ENCODE results near the gene GPC6. TPM values are rescaled to one million over a fixed set of nuclear protein-coding genes. Genes with fewer than 3 reads are reported as not detected.
A peak's percentile ranks its signal among the peaks of the same experiment; 100 is the strongest.

The GPC6 gene
- total RNA-seq, 1 donor from 2014 or later, result 63.0 TPM

DNA sequence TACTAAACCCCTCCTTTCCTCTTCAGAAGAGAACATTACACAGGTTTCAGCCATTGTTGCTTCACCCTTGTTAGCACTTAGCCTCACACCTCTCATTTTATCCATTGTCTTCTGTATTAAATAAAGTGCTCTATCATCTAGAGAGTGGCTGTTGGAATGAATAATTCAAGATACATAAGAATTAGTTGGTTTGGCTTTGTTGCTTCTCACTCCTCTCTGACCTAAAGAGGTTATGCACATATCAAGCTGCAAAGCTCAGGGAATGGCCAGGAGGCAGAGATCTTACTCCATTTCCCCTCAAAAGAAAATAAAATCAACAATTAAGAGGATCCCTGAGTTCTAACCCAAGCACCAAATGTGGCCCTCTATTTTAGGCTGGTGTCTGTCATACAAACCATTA, 1173.2 kb downstream of the GPC6 start:
- FAIRE-seq (no peak), DNase-seq (ENCODE audit: low read depth) (no peak)
- Histone ChIP-seq H3K4me2 (ENCODE audit: low read length) (no peak overlapping the region), H3K27me3 (ENCODE audit: insufficient read depth, low read length) (no peaks in the 10 kb centered on the region), H3K9ac (ENCODE audit: low read length) (no peak overlapping the region), H2AFZ (ENCODE audit: low read depth, low read length) (no peak overlapping the region), H3K36me3 (ENCODE audit: insufficient read depth, low read length) (no peaks in the 10 kb centered on the region), H3K4me1 (ENCODE audit: insufficient read depth, low read length) (no peaks in the 10 kb centered on the region), H3K79me2 (ENCODE audit: insufficient read depth, low read length) (no peaks in the 10 kb centered on the region), H3K9me3 (ENCODE audit: insufficient read depth, low read depth, low read length) (no peaks in the 10 kb centered on the region), H4K20me1 (ENCODE audit: insufficient read depth, low read length) (no peaks in the 10 kb centered on the region), H3K27ac (ENCODE audit: low read depth, low read length) (no peak overlapping the region), H3K4me3 (ENCODE audit: insufficient read depth, low read depth, low read length) (no peak overlapping the region)
- no peaks in the 10 kb centered on the region for H3K9me3 Mint-ChIP-seq (ENCODE audit: unreplicated experiment)
- TF ChIP-seq, protein P1, sequence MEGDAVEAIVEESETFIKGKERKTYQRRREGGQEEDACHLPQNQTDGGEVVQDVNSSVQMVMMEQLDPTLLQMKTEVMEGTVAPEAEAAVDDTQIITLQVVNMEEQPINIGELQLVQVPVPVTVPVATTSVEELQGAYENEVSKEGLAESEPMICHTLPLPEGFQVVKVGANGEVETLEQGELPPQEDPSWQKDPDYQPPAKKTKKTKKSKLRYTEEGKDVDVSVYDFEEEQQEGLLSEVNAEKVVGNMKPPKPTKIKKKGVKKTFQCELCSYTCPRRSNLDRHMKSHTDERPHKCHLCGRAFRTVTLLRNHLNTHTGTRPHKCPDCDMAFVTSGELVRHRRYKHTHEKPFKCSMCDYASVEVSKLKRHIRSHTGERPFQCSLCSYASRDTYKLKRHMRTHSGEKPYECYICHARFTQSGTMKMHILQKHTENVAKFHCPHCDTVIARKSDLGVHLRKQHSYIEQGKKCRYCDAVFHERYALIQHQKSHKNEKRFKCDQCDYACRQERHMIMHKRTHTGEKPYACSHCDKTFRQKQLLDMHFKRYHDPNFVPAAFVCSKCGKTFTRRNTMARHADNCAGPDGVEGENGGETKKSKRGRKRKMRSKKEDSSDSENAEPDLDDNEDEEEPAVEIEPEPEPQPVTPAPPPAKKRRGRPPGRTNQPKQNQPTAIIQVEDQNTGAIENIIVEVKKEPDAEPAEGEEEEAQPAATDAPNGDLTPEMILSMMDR (IDR thresholded peaks at IDR 0.05; ENCODE audit: insufficient read depth, low read depth, low read length), result no peak
- TF ChIP-seq EZH2 (IDR thresholded peaks at IDR 0.05; ENCODE audit: insufficient read depth, low read length), result no peak
- H3K27me3 Mint-ChIP-seq (ENCODE audit: low read depth, unreplicated experiment), result no peaks in the 10 kb centered on the region
- peaks cover 24% of the 10 kb centered on the region for H3K36me3 Mint-ChIP-seq (ENCODE audit: low read depth, unreplicated experiment)
- no peak overlapping the region for H3K27ac Mint-ChIP-seq (ENCODE audit: unreplicated experiment)
- no peaks in the 10 kb centered on the region for H3K4me1 Mint-ChIP-seq (ENCODE audit: low read depth, unreplicated experiment)
- no peak overlapping the region for H3K4me3 Mint-ChIP-seq (ENCODE audit: unreplicated experiment)

DNA sequence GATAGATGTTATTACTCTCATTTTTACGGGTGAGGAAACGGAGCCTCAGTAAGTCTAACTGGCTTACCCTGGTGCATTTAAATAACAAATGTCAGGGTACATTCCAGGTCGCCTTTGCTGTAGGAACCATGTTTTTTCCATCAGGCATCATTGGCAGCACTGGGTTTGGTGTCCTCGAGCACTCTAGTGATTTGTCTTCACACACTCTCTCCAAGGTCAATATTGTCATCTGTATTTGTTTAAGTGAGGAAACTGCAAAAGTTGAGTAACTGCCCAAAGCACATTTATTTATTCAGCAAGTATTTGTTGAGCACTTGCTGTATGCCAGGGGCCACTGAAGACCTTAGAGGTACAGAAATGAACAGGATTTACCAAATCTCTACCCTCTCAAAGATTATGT, 1174.3 kb downstream of the GPC6 start:
- Histone ChIP-seq H3K4me3 (ENCODE audit: insufficient read depth, low read depth, low read length) (no peak overlapping the region), H3K4me1 (ENCODE audit: insufficient read depth, low read length) (no peaks in the 10 kb centered on the region), H3K27me3 (ENCODE audit: insufficient read depth, low read length) (no peaks in the 10 kb centered on the region), H2AFZ (ENCODE audit: low read depth, low read length) (no peak overlapping the region), H4K20me1 (ENCODE audit: insufficient read depth, low read length) (no peaks in the 10 kb centered on the region), H3K4me2 (ENCODE audit: low read length) (no peak overlapping the region), H3K36me3 (ENCODE audit: insufficient read depth, low read length) (no peaks in the 10 kb centered on the region), H3K9ac (ENCODE audit: low read length) (no peak overlapping the region), H3K9me3 (ENCODE audit: insufficient read depth, low read depth, low read length) (no peaks in the 10 kb centered on the region), H3K79me2 (ENCODE audit: insufficient read depth, low read length) (no peaks in the 10 kb centered on the region), H3K27ac (ENCODE audit: low read depth, low read length) (no peak overlapping the region)
- Mint-ChIP-seq H3K36me3 (ENCODE audit: low read depth, unreplicated experiment) (peaks cover 24% of the 10 kb centered on the region), H3K9me3 (ENCODE audit: unreplicated experiment) (no peaks in the 10 kb centered on the region), H3K4me1 (ENCODE audit: low read depth, unreplicated experiment) (no peaks in the 10 kb centered on the region), H3K27me3 (ENCODE audit: low read depth, unreplicated experiment) (no peaks in the 10 kb centered on the region), H3K27ac (ENCODE audit: unreplicated experiment) (no peak overlapping the region), H3K4me3 (ENCODE audit: unreplicated experiment) (no peak overlapping the region)
- TF ChIP-seq EZH2 (IDR thresholded peaks at IDR 0.05; ENCODE audit: insufficient read depth, low read length), result no peak
- TF ChIP-seq, protein P1 (IDR thresholded peaks at IDR 0.05; ENCODE audit: insufficient read depth, low read depth, low read length), result no peak
- FAIRE-seq (no peak), DNase-seq (ENCODE audit: low read depth) (no peak)

DNA sequence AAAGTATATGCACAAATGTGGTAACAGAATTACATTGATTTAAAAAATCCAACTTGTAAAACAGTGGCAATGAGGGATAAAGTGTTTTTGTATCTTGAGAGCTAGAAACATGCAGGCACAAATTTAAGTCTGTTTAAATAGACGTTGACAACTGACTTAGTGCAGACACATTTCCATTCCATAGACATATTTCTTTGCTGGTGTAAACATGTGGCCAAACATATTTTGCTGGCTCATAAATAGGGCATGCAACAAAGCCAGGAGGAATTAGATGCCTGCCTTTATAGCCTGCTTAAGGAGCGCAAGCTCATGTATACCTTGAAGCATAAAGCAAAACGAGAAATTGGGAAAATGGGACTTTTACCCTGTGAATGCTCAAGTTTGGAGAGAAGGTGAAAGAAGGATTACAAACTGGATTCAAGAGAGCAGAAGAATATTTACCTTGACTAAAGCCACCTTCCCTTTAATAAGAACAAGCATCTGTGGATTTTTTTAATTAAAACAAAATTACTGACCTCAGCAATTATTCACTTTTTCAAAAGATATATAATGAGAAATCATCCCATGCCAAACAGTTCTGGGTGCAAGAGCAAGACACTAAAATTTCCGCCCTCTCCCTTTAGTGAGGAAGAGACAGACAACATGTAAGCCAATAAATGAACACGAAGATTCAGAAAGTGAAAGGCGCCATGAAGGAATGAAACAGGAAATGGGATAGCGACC, 1181.9 kb downstream of the GPC6 start:
- Histone ChIP-seq H3K79me2 (ENCODE audit: insufficient read depth, low read length) (no peaks in the 10 kb centered on the region), H3K9ac (ENCODE audit: low read length) (no peak overlapping the region), H3K4me3 (ENCODE audit: insufficient read depth, low read depth, low read length) (no peak overlapping the region), H3K27me3 (ENCODE audit: insufficient read depth, low read length) (no peaks in the 10 kb centered on the region), H3K4me2 (ENCODE audit: low read length) (no peak overlapping the region), H2AFZ (ENCODE audit: low read depth, low read length) (no peak overlapping the region), H4K20me1 (ENCODE audit: insufficient read depth, low read length) (no peaks in the 10 kb centered on the region), H3K4me1 (ENCODE audit: insufficient read depth, low read length) (no peaks in the 10 kb centered on the region), H3K9me3 (ENCODE audit: insufficient read depth, low read depth, low read length) (no peaks in the 10 kb centered on the region), H3K27ac (ENCODE audit: low read depth, low read length) (no peak overlapping the region), H3K36me3 (ENCODE audit: insufficient read depth, low read length) (no peaks in the 10 kb centered on the region)
- Mint-ChIP-seq H3K27ac (ENCODE audit: unreplicated experiment) (no peak overlapping the region), H3K36me3 (ENCODE audit: low read depth, unreplicated experiment) (peaks cover 9% of the 10 kb centered on the region), H3K27me3 (ENCODE audit: low read depth, unreplicated experiment) (no peaks in the 10 kb centered on the region), H3K4me1 (ENCODE audit: low read depth, unreplicated experiment) (no peaks in the 10 kb centered on the region), H3K4me3 (ENCODE audit: unreplicated experiment) (no peak overlapping the region), H3K9me3 (ENCODE audit: unreplicated experiment) (no peaks in the 10 kb centered on the region)
- no peak for TF ChIP-seq EZH2 (IDR thresholded peaks at IDR 0.05; ENCODE audit: insufficient read depth, low read length)
- TF ChIP-seq, protein P1 (IDR thresholded peaks at IDR 0.05; ENCODE audit: insufficient read depth, low read depth, low read length), result no peak
- FAIRE-seq, result peak; percentile 39
- no peak for DNase-seq (ENCODE audit: low read depth)

Data from astrocyte (in vitro differentiated cells and primary cell).